Smooth muscle cell (in vitro differentiated cells): ENCODE measurements around the gene FAM3B. TPM values are rescaled to one million over a fixed set of nuclear protein-coding genes. Genes with fewer than 3 reads are reported as not detected.

Experiments used
- DNase-seq: peaks from one replicate; lab custom pipeline; 2025; ENCODE audit not compliant: unreplicated experiment; lab: John Stamatoyannopoulos, UW
- H2AFZ ChIP-seq: fragments of 200-600 bp; sonication (generic); 2 replicates; pipeline ENCODE4 v1.6.0; 2016; ENCODE audit warnings: antibody characterized with exemption, low read depth, mild to moderate bottlenecking
- H3F3A ChIP-seq: fragments of 200-600 bp; sonication (generic); 2 replicates; pipeline ENCODE4 v1.6.0; 2017; ENCODE audit warnings: antibody characterized with exemption, low read depth
- H3K27ac ChIP-seq: fragments of 200-600 bp; sonication (generic); 2 replicates; pipeline ENCODE4 v1.5.1; 2016; ENCODE audit warnings: low read depth, mild to moderate bottlenecking
- H3K27me3 ChIP-seq: fragments of 200-600 bp; sonication (generic); 2 replicates; pipeline ENCODE4 v1.6.1; 2016; ENCODE audit warnings: low read depth, mild to moderate bottlenecking
- H3K36me3 ChIP-seq: fragments of 200-600 bp; sonication (generic); 2 replicates; pipeline ENCODE4 v1.5.1; 2016; ENCODE audit warnings: low read depth
- H3K4me1 ChIP-seq: fragments of 200-600 bp; sonication (generic); 2 replicates; pipeline ENCODE4 v1.5.1; 2016; ENCODE audit warnings: low read depth
- H3K4me2 ChIP-seq: fragments of 200-600 bp; sonication (generic); 2 replicates; pipeline ENCODE4 v1.6.0; 2016; ENCODE audit warnings: mild to moderate bottlenecking
- H3K4me3 ChIP-seq: fragments of 200-600 bp; sonication (generic); 2 replicates; pipeline ENCODE4 v1.5.1; 2016; ENCODE audit warnings: mild to moderate bottlenecking
- H3K79me2 ChIP-seq: fragments of 200-600 bp; sonication (generic); 2 replicates; pipeline ENCODE4 v1.6.0; 2016; ENCODE audit warnings: low read depth, mild to moderate bottlenecking
- H3K9ac ChIP-seq: fragments of 200-600 bp; sonication (generic); 2 replicates; pipeline ENCODE4 v1.6.0; 2016; ENCODE audit warnings: low read depth
- H3K9me3 ChIP-seq: fragments of 200-600 bp; sonication (generic); replicated peaks from 2 replicates; pipeline ENCODE4 v1.5.1; 2016; ENCODE audit warnings: low read depth
- H4K20me1 ChIP-seq: fragments of 200-600 bp; sonication (generic); 2 replicates; pipeline ENCODE4 v1.6.0; 2016; ENCODE audit warnings: low read depth
- CTCF ChIP-seq: fragments of 200-600 bp; sonication (generic); IDR thresholded peaks from 2 replicates; pipeline ENCODE4 v1.5.1; 2017; ENCODE audit warnings: borderline replicate concordance, mild to moderate bottlenecking, antibody characterized with exemption; ENCODE audit not compliant: insufficient read depth, poor library complexity, severe bottlenecking
- WGBS: methylation state at CpG from one replicate; pipeline ENCODE4 v1.1.7; 2016; ENCODE audit warnings: low lambda C conversion rate; 5-methylcytosine and 5-hydroxymethylcytosine counted together
- polyA plus RNA-seq: library from polyadenylated mRNA; unstranded; fragments of >200 nt; fragmentation: Nextera tagmentation; extraction: Ambion mirVana; gene quantifications from 2 replicates; pipeline ENCODE4 v1.2.1, GENCODE V29; 2016
- total RNA-seq: library from RNA; depleted of rRNA; stranded (reverse); fragments of >200 nt; gene quantifications from 2 replicates; pipeline ENCODE4 v1.2.3, GENCODE V29; 2014

FAM3B gene
- total and polyA plus RNA-seq, 2 experiments from 2014 or later, result 0.18 TPM; not detected in 1

- no peaks in the 10 kb centered on the region for H3K9me3 ChIP-seq
- H3K36me3 ChIP-seq, result no peaks in the 10 kb centered on the region
- H3K4me1 ChIP-seq, result no peaks in the 10 kb centered on the region
- no peaks in the 10 kb centered on the region for H3K79me2 ChIP-seq
- H3K4me2 ChIP-seq, result no peak overlapping the region
- no peaks in the 10 kb centered on the region for H4K20me1 ChIP-seq
- TF ChIP-seq CTCF, result no peak
- no peaks in the 10 kb centered on the region for H3K27me3 ChIP-seq
- DNase-seq, result no peak
- no peaks in the 10 kb centered on the region for H3F3A ChIP-seq
- H2AFZ ChIP-seq, result no peak overlapping the region
- no peak overlapping the region for H3K9ac ChIP-seq
- WGBS, result 90% methylated on average over 5 of the region's 5 CpGs
- H3K27ac ChIP-seq, result no peak overlapping the region
- H3K4me3 ChIP-seq, result no peak overlapping the region
Measured at GRCh38 chr21:41374867-41375533, 58.4 kb downstream of the FAM3B start.

GRCh38 chr21:41375875-41376274 is 59.3 kb downstream of the FAM3B start:
- Histone ChIP-seq H3K9me3 (no peaks in the 10 kb centered on the region), H3K27ac (no peak overlapping the region), H3K79me2 (no peaks in the 10 kb centered on the region), H3K4me1 (no peaks in the 10 kb centered on the region), H3K36me3 (no peaks in the 10 kb centered on the region), H3K9ac (no peak overlapping the region), H2AFZ (no peak overlapping the region), H3K4me3 (no peak overlapping the region), H3F3A (no peaks in the 10 kb centered on the region), H4K20me1 (no peaks in the 10 kb centered on the region), H3K27me3 (no peaks in the 10 kb centered on the region), H3K4me2 (no peak overlapping the region)
- no peak for DNase-seq
- 93% methylated on average over 5 of the region's 5 CpGs for WGBS
- no peak for TF ChIP-seq CTCF

GRCh38 chr21:41377715-41378114 is 61.1 kb downstream of the FAM3B start:
- H3K27ac ChIP-seq, result no peak overlapping the region
- H3K4me1 ChIP-seq, result no peaks in the 10 kb centered on the region
- H2AFZ ChIP-seq, result no peak overlapping the region
- H3F3A ChIP-seq, result no peaks in the 10 kb centered on the region
- no peaks in the 10 kb centered on the region for H3K36me3 ChIP-seq
- H3K9ac ChIP-seq, result no peak overlapping the region
- 79% methylated on average over 16 of the region's 16 CpGs for WGBS
- H3K4me2 ChIP-seq, result no peak overlapping the region
- no peaks in the 10 kb centered on the region for H4K20me1 ChIP-seq
- no peak for DNase-seq
- H3K79me2 ChIP-seq, result no peaks in the 10 kb centered on the region
- TF ChIP-seq CTCF, result no peak
- no peaks in the 10 kb centered on the region for H3K27me3 ChIP-seq
- no peaks in the 10 kb centered on the region for H3K9me3 ChIP-seq
- H3K4me3 ChIP-seq, result no peak overlapping the region

- no peak overlapping the region for H3K27ac ChIP-seq
- no peaks in the 10 kb centered on the region for H4K20me1 ChIP-seq
- no peak overlapping the region for H3K9ac ChIP-seq
- no peaks in the 10 kb centered on the region for H3K27me3 ChIP-seq
- no peaks in the 10 kb centered on the region for H3K4me1 ChIP-seq
- no peak overlapping the region for H3K4me2 ChIP-seq
- no peak overlapping the region for H3K4me3 ChIP-seq
- no peak for DNase-seq
- H3F3A ChIP-seq, result no peaks in the 10 kb centered on the region
- no peak overlapping the region for H2AFZ ChIP-seq
- H3K9me3 ChIP-seq, result no peaks in the 10 kb centered on the region
- no peak for TF ChIP-seq CTCF
- H3K36me3 ChIP-seq, result no peaks in the 10 kb centered on the region
- no peaks in the 10 kb centered on the region for H3K79me2 ChIP-seq
- 78% methylated on average over 8 of the region's 8 CpGs for WGBS
Measured at GRCh38 chr21:41378849-41379248, 62.2 kb downstream of the FAM3B start.
